Measurements from ENCODE around the gene DLG4.
A peak's percentile ranks its signal among the peaks of the same experiment; 100 is the strongest.

Gene DLG4

DNA sequence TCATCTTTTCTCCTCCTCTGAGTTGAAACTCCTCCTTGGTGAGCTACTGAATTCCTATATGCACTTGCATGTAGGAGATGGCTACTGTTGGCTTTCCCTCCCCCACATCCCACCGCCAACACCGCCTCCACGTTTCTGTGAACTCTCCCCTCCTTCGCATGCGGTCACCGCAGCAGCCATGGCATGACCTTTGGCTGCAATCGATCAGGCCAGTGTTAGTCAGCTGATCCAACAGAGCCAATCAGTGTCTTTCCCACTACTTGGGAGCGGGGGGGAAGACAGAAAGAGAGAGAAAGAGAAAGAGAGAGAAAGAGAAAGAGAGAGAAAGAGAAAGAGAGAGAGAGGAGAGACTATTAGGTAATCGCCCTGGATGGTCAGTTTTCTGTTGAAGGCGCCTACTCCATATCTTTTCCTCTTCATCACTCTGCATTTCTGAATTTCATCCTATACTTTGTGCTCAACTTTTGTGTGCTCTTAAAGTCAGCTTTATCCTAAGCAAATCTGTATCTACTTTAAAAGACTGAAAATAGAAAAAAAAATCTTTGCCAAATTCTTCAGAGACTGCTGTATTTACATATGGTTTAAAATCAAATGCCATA, 63.2 kb downstream of the DLG4 start:
- DNase-seq (ENCODE audit: low spot score): no peak

DNA sequence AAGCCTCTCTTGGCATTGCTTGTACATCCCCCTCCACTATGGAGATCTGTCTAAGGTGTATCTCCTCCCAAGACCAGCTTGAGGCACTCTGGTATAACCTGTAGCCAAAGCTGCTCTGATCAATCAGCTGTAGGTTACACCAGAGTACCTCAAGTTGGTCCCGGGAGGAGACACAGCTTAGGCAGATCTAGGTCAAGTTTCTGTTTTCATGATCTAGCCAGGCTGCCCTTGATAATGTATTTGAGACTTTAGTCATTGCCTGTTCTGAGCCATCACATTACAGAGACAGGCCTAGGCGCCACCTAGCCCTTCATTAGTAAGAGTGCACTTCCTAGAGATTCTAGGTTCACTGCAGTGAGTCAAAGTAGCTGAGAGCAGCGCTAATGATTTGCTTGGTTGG, 71.9 kb downstream of the DLG4 start:
- no peak for DNase-seq (ENCODE audit: low spot score)

DNA sequence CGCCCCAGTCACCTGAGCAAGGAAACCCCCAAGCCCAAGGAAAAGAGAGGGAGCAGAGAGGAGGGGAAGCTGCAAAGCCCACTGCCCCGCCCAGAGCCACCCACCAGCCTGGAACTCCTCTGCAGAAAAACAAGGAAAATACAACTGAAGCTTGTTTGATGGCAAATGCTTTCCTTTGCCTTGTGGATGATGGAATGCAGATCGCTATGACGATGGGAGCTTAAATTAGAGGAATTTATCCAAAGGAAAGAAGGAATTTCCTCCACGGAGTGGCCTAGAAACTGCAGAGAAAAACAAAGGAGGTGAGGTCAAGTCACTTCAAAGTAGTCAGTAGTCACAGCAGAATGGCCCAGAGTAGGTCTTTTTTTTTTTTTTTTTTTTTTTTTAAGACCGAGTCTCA, 73.5 kb downstream of the DLG4 start:
- DNase-seq (ENCODE audit: low spot score): peak; percentile 26

GRCh38 chr17:7144213-7144612, 75.4 kb downstream of the DLG4 start:
- no peak for DNase-seq (ENCODE audit: low spot score)

- DNase-seq (ENCODE audit: low spot score): no peak
Measured at GRCh38 chr17:7141824-7142223, 77.8 kb downstream of the DLG4 start.

DNA sequence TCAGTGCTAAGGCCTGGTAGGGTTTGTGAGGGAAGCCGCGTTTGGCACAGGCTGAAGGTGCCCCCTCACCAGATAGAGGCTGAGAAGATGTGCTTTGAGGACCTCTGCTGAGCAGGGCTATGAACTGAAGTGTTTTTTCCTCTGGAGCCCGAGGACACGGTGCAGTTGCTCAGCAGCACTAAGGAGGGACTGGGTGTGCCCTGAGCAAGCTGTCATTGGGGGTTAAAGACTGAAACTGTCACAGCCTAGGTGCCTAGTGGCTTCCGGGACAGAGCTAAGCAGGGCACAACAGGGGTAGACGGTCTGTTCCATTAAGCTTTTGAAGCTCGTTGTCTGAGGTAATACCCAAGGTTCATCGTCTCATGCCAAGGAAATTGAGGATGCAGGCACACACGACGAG, 80.2 kb downstream of the DLG4 start:
- DNase-seq (ENCODE audit: low spot score): no peak

GRCh38 chr17:7138800-7139381, 80.7 kb downstream of the DLG4 start:
- no peak for DNase-seq (ENCODE audit: low spot score)

GRCh38 chr17:7137171-7137943, 82.3 kb downstream of the DLG4 start:
- no peak for DNase-seq (ENCODE audit: low spot score)

All from AG08395 (cell line).